Measurements from ENCODE around the gene CYBA.
A peak's percentile ranks its signal among the peaks of the same experiment; 100 is the strongest.
"Not testable (repeated sequence)": the region's sequence is repeated elsewhere in the genome, so short reads cannot be mapped to it uniquely, and the experiment has no call there.

The CYBA gene

GRCh38 chr16:88686439-88687253 is 35.8 kb upstream of the CYBA start, which contains the start of gene SNAI3:
Gene SNAI3 (minus strand): TSS chr16:88686507. CDS start chr16:88686406, 101 bp downstream.
- peak; percentile 70 to 77 for DNase-seq (ENCODE audit: low read depth in 2 of 2)

GRCh38 chr16:88686062-88686438 is 35.2 kb upstream of the CYBA start:
- DNase-seq (ENCODE audit: low read depth in 2 of 2): no peak

DNA sequence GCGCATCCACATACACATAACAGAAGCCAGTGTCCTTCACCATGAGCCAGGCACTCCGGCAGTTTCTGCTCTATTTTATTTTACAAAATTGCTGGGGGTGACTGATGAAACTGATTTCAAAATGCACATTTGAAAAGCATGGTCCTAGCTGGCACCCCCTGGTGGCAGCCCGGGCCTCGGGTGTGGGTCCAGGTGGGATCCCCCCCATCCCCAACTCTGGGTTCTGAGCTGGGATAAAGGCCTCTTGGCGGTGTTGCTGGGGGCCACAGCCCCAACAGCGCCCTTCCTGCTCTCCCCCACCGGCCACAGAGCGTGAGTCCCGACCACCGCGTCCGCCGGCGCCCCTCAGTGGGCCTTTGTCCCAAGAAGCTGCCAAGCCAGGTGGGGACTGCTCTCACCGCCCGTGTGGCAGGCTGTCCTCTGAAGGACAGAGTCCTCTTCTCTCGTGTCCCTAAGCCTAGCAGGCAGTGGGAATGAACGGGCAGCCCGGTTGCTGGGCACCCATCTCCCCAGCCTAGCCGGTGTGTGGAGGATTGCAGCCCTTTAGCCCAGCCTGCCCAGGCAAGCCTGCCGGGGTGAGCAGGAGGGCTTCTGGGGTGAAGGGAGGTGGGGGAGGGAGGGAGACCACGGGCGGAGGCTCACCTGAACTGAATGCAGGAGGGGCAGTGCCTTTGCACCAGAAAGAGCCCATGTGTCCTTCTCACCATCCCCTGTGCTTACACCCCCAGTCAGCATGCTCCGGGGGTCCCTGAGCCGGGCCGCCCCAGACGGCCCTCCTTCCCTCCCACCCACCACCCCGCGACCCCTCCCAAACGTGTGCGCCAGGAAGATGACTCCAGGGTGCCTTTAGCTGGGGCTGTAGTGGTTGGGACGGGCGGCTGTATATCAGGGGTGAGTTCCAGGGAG is 34.6 kb upstream of the CYBA start:
- DNase-seq (ENCODE audit: low read depth in 2 of 2): peak in 1 of 2 donors; percentile 49

DNA sequence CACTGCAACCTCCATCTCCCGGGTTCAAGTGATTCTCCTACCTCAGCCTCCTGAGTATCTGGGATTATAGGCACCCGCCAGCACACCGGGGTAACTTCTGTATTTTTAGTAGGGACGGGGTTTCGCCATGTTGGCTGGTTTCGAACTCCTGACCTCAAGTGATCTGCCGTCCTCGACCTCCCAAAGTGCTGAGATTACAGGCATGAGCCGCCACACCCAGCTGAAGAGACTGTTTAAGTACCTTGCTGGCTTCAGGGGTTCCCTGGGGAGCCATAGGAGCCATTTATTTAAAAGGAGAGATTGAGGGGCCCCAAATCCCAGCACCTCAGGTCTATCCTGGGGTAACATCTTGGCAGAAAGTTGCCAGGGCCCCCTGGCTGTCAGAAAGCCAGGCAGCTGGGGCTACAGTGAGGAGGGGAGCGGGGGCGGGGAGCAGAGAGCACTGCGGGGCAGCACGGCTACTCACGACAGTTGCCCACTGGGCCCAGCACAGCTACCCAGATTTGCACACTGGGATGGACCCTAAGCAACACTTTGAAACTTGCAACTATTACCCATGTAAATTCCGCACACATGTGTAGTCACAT is 33.8 kb upstream of the CYBA start:
- no peak for DNase-seq (ENCODE audit: low read depth in 2 of 2)

DNA sequence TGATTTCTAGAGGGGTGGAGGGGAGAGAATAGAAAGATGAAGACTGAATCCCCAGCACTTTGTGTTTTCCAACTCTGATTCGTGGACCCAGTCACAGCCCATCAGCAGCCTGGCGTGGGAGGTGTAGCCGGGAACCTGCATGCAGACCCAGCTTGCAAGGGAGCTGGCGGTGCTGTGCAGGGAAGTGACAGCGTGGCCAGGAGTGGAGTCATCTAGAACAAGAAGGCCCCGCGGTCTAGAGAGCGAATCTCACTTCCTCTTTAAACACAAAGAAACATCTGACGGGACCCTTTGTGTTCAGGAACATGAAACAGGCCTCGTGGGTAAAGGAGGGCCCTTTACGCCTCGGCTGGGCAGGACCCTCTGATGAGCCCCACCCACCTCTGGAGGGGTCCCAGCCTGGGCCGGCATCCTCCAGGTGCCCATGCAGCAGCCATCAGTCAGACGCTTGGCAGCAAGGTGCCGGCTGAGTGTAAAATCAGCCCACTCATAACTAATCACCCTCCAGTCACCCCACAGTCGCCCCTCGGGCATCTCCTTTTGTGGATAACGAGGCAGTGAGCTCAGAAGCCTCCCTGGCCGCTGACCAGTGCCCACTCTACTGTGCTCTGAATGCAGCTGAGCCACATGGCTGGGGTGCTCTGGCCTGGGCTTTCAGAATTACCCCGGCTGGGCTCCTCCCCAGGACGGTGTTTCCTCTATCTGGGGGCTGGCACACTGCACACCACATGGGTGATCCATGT is 31.0 kb upstream of the CYBA start:
- no peak for DNase-seq (ENCODE audit: low read depth in 2 of 2)

- no peak for DNase-seq (ENCODE audit: low read depth in 2 of 2)
Measured at GRCh38 chr16:88681084-88681680, 30.3 kb upstream of the CYBA start.

DNA sequence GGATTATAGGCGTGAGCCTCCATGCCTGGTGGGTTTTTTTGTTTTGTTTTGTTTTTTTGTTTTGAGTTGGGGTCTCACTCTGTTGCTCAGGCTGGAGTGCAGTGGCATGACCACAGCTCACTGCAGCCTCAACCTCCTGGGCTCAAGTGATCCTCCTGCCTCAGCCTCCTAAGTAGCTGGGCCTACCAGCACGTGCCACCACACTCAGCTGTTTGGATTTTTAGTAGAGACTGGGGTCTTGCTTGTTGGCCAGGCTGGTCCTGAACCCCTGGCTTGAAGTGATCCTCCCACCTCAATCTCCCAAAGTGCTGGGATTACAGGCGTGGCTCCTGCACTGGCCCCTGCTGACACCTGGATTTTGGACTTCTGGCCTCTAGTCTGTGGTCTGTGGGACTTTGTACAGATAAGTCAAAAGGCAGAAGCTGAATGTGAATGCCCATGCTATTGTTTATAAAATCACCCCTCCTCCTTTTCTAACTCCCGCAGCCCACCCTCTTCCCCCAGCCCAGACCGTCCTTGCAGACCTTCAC is 29.8 kb upstream of the CYBA start:
- DNase-seq (ENCODE audit: low read depth in 2 of 2): no peak

DNA sequence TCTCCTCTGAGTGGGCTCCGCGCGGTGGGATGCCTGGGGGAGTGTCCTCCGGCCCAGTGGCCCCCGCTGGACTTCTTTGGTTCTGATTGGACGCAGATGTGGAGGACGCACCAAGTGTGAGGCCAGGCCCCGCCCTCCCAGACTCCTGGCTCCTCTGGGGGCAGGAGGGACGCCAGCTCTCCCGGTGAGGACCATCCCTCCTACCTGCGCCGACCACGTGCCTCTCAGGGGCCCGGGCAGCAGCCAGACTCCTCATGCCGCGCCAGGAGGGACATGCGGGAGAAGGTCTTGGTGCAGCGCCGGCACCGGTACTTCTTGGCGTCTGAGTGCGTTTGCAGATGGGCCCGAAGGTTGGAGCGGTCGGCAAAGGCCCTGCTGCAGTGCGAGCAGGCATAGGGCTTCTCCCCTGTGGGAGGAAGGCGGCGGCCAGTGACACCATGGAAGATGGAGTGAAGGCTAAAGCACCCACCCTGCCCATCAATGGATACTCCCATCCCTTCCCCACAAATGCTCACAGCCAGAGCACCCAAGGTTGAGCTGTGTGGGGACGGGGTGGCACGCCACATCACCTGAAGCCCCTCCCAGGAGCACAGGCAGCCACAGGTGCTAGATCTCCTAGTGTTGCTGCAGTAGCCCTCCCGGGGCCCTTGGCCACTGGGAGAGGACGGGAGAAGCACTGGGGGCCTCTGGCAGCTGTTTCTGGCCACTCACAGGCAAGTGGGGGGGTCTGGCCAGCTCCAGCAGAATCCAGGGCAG is 27.5 kb upstream of the CYBA start:
- no peak for DNase-seq (ENCODE audit: low read depth in 2 of 2)

GRCh38 chr16:88677721-88678120 is 26.9 kb upstream of the CYBA start:
- no peak for DNase-seq (ENCODE audit: low read depth in 2 of 2)

DNA sequence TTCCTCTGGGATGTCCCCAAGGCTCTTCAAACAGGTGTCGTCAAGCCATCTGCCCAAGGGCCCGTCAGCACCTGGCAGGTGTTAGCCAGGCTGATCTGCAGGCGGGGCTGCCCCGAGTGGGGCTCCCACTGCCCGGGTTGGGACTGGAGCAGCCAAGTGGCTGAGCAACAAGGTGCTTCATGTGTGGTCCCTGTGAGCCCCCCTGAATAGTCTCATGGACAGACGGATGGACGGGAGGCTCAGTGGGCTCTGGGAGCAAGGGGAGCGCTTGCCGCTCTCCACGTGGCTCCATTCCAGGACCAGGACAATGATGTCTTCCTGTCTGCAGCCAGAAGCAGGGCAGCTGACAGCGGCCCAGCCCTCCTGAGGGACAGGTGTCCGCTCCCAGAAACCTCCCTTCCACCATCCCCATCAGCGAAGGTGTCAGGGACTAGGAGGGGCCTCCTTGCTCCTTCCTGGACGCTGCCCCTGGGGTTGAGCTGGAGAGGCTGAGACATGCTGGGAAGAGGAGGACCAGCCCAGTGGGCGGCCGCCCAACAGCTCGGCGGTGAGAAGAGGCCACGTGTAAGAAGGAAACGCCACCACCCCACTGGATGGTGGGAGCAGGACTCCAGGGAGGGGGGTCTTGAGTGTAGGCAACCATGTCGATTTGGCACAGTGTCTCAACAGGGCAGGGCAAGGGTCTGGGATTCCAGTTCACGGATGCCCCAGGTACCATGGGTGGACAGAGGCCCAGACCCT is 25.8 kb upstream of the CYBA start:
- DNase-seq (ENCODE audit: low read depth in 2 of 2): no peak

- DNase-seq (ENCODE audit: low read depth in 2 of 2): no peak
Measured at GRCh38 chr16:88673716-88674379, 23.0 kb upstream of the CYBA start.

DNA sequence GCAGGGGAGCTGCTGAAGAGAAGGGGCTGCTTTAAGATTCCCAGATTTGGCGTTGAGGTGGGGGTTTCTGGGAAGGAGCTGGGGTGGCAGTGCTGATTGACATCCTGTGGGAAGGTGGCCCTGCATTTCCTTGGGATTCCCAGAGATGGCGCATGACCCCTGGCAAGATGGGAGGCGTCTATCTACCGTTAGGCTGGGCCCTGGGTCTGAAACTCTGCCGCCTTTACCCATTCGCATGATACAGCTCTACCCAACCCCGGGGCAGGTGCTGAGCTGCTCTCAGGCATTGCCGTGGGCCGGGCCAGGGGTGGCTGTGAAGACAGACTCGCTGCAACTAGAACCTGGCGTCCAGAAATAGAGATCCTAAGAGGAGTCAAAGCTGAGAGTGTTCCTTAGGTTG is 21.9 kb upstream of the CYBA start:
- DNase-seq (ENCODE audit: low read depth in 2 of 2): no peak

GRCh38 chr16:88671806-88672205 is 21.0 kb upstream of the CYBA start:
- DNase-seq (ENCODE audit: low read depth in 2 of 2): no peak

DNA sequence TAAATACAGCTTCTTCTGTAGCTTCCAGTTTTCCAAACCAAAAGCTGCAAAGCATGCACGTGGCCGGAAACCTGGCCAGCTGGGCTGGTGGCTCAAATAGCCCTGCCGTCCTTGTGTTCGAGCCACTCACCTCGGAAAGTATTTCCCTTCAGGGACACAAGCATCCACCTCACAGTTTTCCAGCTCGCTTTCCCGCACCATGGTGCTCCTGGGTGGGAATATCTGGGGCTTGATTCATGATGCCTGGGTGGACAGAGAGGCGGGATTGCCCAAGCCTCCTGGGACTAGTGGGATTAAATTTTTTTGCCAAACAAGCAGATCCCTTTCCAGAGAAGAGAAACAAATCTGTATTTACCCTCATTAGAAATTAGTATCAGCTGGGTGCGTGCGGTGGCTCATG is 19.1 kb upstream of the CYBA start:
- DNase-seq (ENCODE audit: low read depth in 2 of 2): no peak

GRCh38 chr16:88669493-88669892 is 18.6 kb upstream of the CYBA start:
- not testable (repeated sequence) for DNase-seq (ENCODE audit: low read depth in 2 of 2)

DNA sequence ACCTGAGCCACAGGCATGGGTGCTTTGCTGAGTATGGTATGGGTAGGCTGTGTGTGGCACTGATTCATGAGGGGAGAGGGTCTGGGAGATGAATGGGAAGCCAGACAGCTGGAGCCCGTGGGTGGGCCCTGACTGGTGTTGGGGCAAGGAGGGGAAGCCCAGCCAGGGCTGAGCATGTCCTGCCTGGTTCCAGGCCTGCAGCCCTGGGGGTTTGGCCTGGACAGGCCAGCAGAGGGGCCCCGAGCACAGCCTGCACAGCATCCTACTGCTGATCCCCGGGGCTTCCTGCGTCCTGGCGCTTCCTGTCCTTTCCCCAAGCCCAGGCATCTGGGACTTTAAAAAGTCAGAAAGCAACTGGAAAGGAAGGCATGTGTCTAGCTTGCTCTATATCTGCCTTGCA is 16.6 kb upstream of the CYBA start:
- DNase-seq (ENCODE audit: low read depth in 2 of 2): no peak

GRCh38 chr16:88665570-88665969 is 14.7 kb upstream of the CYBA start:
- no peak for DNase-seq (ENCODE audit: low read depth in 2 of 2)

- DNase-seq (ENCODE audit: low read depth in 2 of 2): no peak
Measured at GRCh38 chr16:88665148-88665547, 14.3 kb upstream of the CYBA start.

Data from stimulated activated CD8-positive, alpha-beta memory T cell treated with anti-CD3 and anti-CD28 coated beads, Interleukin-15, amount 100 ng/mL, for 4 hours (primary cell).